Natural killer cell (primary cell): ENCODE measurements around the gene LY6G5B. TPM values are rescaled to one million over a fixed set of nuclear protein-coding genes. Genes with fewer than 3 reads are reported as not detected.

Source experiments
- ATAC-seq, 3 donors: fragments of 150-1000 bp in 2 of 3; fragments of 200-7000 bp in 1 of 3; cut with Tn5 transposase; 1 replicate in 1 of 3; 2 replicates in 2 of 3; pipeline ENCODE4 v1.10.0; 2021; ENCODE audit warnings: mild to moderate bottlenecking in 2 of 3, moderate library complexity in 2 of 3
- DNase-seq, 2 donors: peaks; one replicate each; pipeline versions ENCODE4 v3.0.0 to v3.0.0-alpha.2; 2013 to 2021; ENCODE audit warnings: mixed read lengths in 1 of 2
- H3K27ac ChIP-seq: one replicate; pipeline ENCODE4 v1.5.1; 2013; ENCODE audit warnings: mild to moderate bottlenecking, low read length
- H3K27me3 ChIP-seq: one replicate; pipeline ENCODE4 v1.6.1; 2013; ENCODE audit warnings: low read length; ENCODE audit not compliant: control insufficient read depth, insufficient read depth
- H3K36me3 ChIP-seq: one replicate; pipeline ENCODE4 v1.6.1; 2013; ENCODE audit warnings: low read length; ENCODE audit not compliant: control insufficient read depth, insufficient read depth
- H3K4me1 ChIP-seq: one replicate; pipeline ENCODE4 v1.6.1; 2013; ENCODE audit warnings: low read length; ENCODE audit not compliant: control insufficient read depth, insufficient read depth
- H3K4me3 ChIP-seq: one replicate; pipeline ENCODE4 v1.5.1; 2013; ENCODE audit warnings: low read length
- H3K9me3 ChIP-seq: one replicate; pipeline ENCODE4 v1.6.1; 2013; ENCODE audit warnings: low read length; ENCODE audit not compliant: control insufficient read depth, insufficient read depth
- H3K27ac Mint-ChIP-seq, 2 donors: one replicate each; pipeline ENCODE4 v1.8.0; 2022; ENCODE audit warnings: mild to moderate bottlenecking in 2 of 2, mixed read lengths in 2 of 2, moderate library complexity in 1 of 2
- H3K27me3 Mint-ChIP-seq, 2 donors: one replicate each; pipeline ENCODE4 v1.8.0; 2022; ENCODE audit warnings: low read depth in 2 of 2, mixed read lengths in 2 of 2
- H3K36me3 Mint-ChIP-seq: one replicate; pipeline ENCODE4 v1.8.0; 2022; ENCODE audit warnings: mixed read lengths
- H3K4me1 Mint-ChIP-seq, 2 donors: one replicate each; pipeline ENCODE4 v1.8.0; 2022; ENCODE audit warnings: mixed read lengths in 2 of 2
- H3K4me3 Mint-ChIP-seq: one replicate; pipeline ENCODE4 v1.8.0; 2022; ENCODE audit warnings: mild to moderate bottlenecking, moderate library complexity, mixed read lengths
- H3K9me3 Mint-ChIP-seq, 2 donors: one replicate each; pipeline ENCODE4 v1.8.0; 2022; ENCODE audit warnings: mixed read lengths in 2 of 2
- WGBS: methylation state at CpG from one replicate; pipeline ENCODE4 v1.1.7; 2013; ENCODE audit warnings: missing lambda C conversion rate; ENCODE audit not compliant: insufficient coverage; 5-methylcytosine and 5-hydroxymethylcytosine counted together
- intact Hi-C: fragments of 100-400 bp; cut with micrococcal nuclease; formaldehyde crosslinking; loops from one replicate; pipeline ENCODE4 v1.14.2; 2022
- total RNA-seq, 4 donors: library from RNA; stranded (reverse); fragments of 120-200 nt in 1 of 4; gene quantifications; one replicate each; pipeline versions ENCODE4 v1.2.3 to v1.2.4, GENCODE V29; 2013 to 2022
- TF ChIP-seq, protein P1 (sequence below): fragments of 200-600 bp; IDR thresholded peaks from one replicate; pipeline ENCODE4 v1.8.0; 2022; ENCODE audit warnings: antibody characterized with exemption

The LY6G5B gene
- total RNA-seq, 3 donors from 2014 or later (not counting 1 experiment from before 2014, with no cell fraction given): 39.9 to 50.0 (median 46.0) TPM

GRCh38 chr6:31697555-31697954 lies 27.8 kb downstream of the LY6G5B start:
- no peaks in the 10 kb centered on the region for H3K36me3 Mint-ChIP-seq
- H3K4me1 Mint-ChIP-seq: peaks cover 15 to 30% of the 10 kb centered on the region in 2 donors
- no peaks in the 10 kb centered on the region for H3K9me3 Mint-ChIP-seq
- no peak for DNase-seq
- no peak overlapping the region for H3K4me3 ChIP-seq
- H3K27ac ChIP-seq: no peak overlapping the region
- H3K36me3 ChIP-seq: peaks cover 51% of the 10 kb centered on the region
- ATAC-seq: no peak
- no peak overlapping the region for H3K4me3 Mint-ChIP-seq
- H3K27ac Mint-ChIP-seq: peak overlapping the region; percentile 6 to 34
- TF ChIP-seq, protein P1, sequence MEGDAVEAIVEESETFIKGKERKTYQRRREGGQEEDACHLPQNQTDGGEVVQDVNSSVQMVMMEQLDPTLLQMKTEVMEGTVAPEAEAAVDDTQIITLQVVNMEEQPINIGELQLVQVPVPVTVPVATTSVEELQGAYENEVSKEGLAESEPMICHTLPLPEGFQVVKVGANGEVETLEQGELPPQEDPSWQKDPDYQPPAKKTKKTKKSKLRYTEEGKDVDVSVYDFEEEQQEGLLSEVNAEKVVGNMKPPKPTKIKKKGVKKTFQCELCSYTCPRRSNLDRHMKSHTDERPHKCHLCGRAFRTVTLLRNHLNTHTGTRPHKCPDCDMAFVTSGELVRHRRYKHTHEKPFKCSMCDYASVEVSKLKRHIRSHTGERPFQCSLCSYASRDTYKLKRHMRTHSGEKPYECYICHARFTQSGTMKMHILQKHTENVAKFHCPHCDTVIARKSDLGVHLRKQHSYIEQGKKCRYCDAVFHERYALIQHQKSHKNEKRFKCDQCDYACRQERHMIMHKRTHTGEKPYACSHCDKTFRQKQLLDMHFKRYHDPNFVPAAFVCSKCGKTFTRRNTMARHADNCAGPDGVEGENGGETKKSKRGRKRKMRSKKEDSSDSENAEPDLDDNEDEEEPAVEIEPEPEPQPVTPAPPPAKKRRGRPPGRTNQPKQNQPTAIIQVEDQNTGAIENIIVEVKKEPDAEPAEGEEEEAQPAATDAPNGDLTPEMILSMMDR: no peak
- peaks cover 19% of the 10 kb centered on the region for H3K4me1 ChIP-seq
- no peaks in the 10 kb centered on the region for H3K9me3 ChIP-seq
- WGBS: 69% methylated on average over 3 of the region's 3 CpGs
- no peaks in the 10 kb centered on the region for H3K27me3 Mint-ChIP-seq
- H3K27me3 ChIP-seq: no peaks in the 10 kb centered on the region
- intact Hi-C loops: no loop called here

DNA sequence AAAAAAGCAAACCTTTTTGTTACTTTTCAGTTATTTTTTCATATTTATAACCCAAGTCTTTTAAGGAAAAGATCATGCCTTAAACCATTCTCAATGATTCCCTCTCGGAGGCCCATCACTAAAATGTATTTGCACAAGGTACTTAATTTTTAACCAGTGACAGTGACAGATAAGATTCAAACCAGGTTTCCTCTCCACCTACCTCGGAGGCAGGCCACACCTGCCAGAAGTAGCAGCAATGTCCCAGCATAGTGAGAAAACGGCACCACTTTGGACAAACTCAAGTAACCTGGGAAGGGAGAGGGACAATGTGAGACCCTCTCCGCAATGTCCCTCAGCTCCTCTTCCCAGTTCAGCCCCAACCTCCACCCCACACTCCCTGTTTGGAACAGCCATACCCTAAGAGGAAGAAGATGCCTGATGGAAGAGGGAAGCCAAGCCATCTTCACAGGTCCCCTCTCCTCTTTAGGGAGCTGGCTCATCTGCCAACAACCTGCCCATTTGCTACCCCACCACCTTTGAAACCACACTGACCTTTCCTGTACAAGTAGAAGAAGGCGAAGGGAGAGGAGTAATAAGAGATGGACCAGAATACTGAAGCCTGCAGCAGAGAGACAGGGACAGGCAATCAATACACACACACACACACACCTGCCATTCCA lies 31.1 kb downstream of the LY6G5B start:
- WGBS: 86% methylated on average over 3 of the region's 5 CpGs
- Mint-ChIP-seq H3K4me3 (peak overlapping the region; percentile 99), H3K36me3 (no peaks in the 10 kb centered on the region), H3K4me1 (peaks cover 24 to 37% of the 10 kb centered on the region in 2 donors), H3K9me3 (no peaks in the 10 kb centered on the region), H3K27ac (peak overlapping the region; percentile 96 to 98), H3K27me3 (no peaks in the 10 kb centered on the region)
- Histone ChIP-seq H3K36me3 (peaks cover 27% of the 10 kb centered on the region), H3K9me3 (no peaks in the 10 kb centered on the region), H3K4me3 (no peak overlapping the region), H3K4me1 (peaks cover 28% of the 10 kb centered on the region), H3K27ac (no peak overlapping the region), H3K27me3 (no peaks in the 10 kb centered on the region)
- no peak for DNase-seq
- no peak for ATAC-seq
- intact Hi-C loops: loop anchor here (5.0 kb wide), 1 partner anchor 49 kb away; the partner anchor contains the start of gene BAG6
- TF ChIP-seq, protein P1: no peak

DNA sequence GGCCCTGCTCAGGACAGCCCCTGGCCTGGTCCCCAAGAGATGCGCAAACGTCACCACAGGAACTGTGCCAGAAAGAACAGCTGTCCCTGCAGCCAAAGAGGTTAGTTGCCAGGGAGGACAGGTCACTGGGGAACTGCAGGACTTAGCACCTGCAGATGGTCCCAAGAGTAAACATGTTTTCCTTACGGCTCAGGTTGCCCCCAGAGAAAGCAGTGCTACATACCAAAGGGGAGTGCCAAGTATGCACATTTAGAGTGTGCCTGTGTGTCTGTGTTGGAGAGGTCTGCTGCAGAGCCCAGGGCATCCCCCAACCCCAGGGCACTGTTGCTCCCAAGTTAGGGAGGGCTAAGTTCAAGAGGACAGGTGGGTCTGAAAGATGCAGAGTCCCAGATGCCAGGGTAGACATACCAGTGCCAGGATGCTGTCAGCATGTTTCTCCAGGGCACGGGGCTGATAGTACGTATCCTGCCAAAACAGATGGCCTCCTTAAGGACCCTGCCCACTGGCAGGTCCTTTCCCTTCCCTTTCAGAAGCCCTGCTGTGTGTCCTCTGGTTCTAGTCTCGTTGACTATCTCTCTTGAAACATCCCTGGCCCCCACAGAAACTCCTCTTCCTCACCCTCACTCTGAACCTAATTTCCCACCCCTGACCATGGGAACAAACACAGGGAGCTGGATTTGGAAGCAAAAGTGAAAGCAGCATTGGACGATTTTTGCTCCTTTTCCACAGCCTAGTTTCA lies 32.1 kb downstream of the LY6G5B start:
- Mint-ChIP-seq H3K27ac (peak overlapping the region; percentile 96 to 98), H3K36me3 (no peaks in the 10 kb centered on the region), H3K27me3 (no peaks in the 10 kb centered on the region), H3K4me3 (peak overlapping the region; percentile 99), H3K4me1 (peaks cover 24 to 37% of the 10 kb centered on the region in 2 donors), H3K9me3 (no peaks in the 10 kb centered on the region)
- ATAC-seq (no peak), DNase-seq (no peak)
- Histone ChIP-seq H3K4me1 (peaks cover 28% of the 10 kb centered on the region), H3K36me3 (peaks cover 24% of the 10 kb centered on the region), H3K4me3 (peak overlapping the region; percentile 80), H3K27ac (peak overlapping the region; percentile 98), H3K27me3 (no peaks in the 10 kb centered on the region), H3K9me3 (no peaks in the 10 kb centered on the region)
- intact Hi-C loops: loop anchor here (2.0 to 5.0 kb wide), 2 partner anchors 37 to 50 kb away; partner anchors contain the start of genes BAG6 and GPANK1
- 47% methylated on average over 7 of the region's 7 CpGs for WGBS
- TF ChIP-seq, protein P1: no peak
